Keratinocyte (primary cell): ENCODE data around the gene ARID5B.

Experiments
- CTCF ChIP-seq, 3 experiments: IDR thresholded peaks in 1 of 3; conservative IDR thresholded peaks in 1 of 3; optimal IDR thresholded peaks in 1 of 3; 2 replicates in 2 of 3; 3 replicates in 1 of 3; pipeline versions ENCODE3 to v1.5.1; 2011; ENCODE audit warnings: low read length in 3 of 3, mild to moderate bottlenecking in 3 of 3, moderate library complexity in 2 of 3, control low read depth in 1 of 3, inconsistent platforms in 1 of 3; ENCODE audit not compliant: insufficient read depth in 2 of 3; ENCODE audit errors: extremely low read depth in 1 of 3
- EZH2 ChIP-seq: IDR thresholded peaks from one replicate; pipeline ENCODE4 v1.6.1; 2012; ENCODE audit warnings: inconsistent platforms, mild to moderate bottlenecking, low read length, moderate library complexity

- TF ChIP-seq EZH2 (no peak), CTCF (optimal IDR thresholded peaks at IDR 0.05 in 1 of 3, IDR thresholded peaks at IDR 0.05 in 1 of 3, conservative IDR thresholded peaks at IDR 0.05 in 1 of 3; ENCODE audit: extremely low read depth in 1 of 3, insufficient read depth in 2 of 3, low read length in 3 of 3) (no peak)
These were observed 30.3 kb downstream of the ARID5B start for GRCh38 chr10:61931620-61932332.
